GM12878 (cell line): Measurements from ENCODE around the gene EFCAB13.
"Not testable (repeated sequence)": the region's sequence is repeated elsewhere in the genome, so short reads cannot be mapped to it uniquely, and the experiment has no call there.

Experiments used
- ATF3 ChIP-seq: IDR thresholded peaks from 2 replicates; pipeline ENCODE4 v1.6.1; 2011; ENCODE audit warnings: low read depth, mild to moderate bottlenecking, low read length, moderate library complexity, borderline replicate concordance; ENCODE audit errors: extremely low read depth
- NBN ChIP-seq: fragments of 450-650 bp; IDR thresholded peaks from 2 replicates; pipeline ENCODE4 v1.6.1; 2016

- TF ChIP-seq ATF3, NBN: not testable (repeated sequence)
Observed at GRCh38 chr17:47432240-47432639, 108.5 kb downstream of the EFCAB13 start.
